Mesenchymal stem cell (in vitro differentiated cells and primary cell): ENCODE measurements around the gene WIPF2. TPM values are rescaled to one million over a fixed set of nuclear protein-coding genes. Genes with fewer than 3 reads are reported as not detected.
A peak's percentile ranks its signal among the peaks of the same experiment; 100 is the strongest.

ENCODE experiments used
- DNase-seq: peaks from one replicate; pipeline ENCODE4 v3.0.0-alpha.2; 2013
- H2AFZ ChIP-seq: one replicate; pipeline ENCODE4 v1.6.1; 2013; ENCODE audit warnings: low read depth, mild to moderate bottlenecking, control low read depth, inconsistent platforms, low read length, moderate library complexity
- H2AK5ac ChIP-seq: 2 replicates; pipeline ENCODE4 v1.6.1; 2013; ENCODE audit warnings: low read length, moderate library complexity, mild to moderate bottlenecking, inconsistent platforms; ENCODE audit not compliant: severe bottlenecking
- H2BK120ac ChIP-seq: one replicate; pipeline ENCODE4 v1.6.1; 2013; ENCODE audit warnings: low read depth, mild to moderate bottlenecking, inconsistent platforms, low read length, moderate library complexity
- H2BK12ac ChIP-seq, 2 experiments: one replicate each; pipeline ENCODE4 v1.6.1; 2013; ENCODE audit warnings: inconsistent platforms in 2 of 2, low read length in 2 of 2, mild to moderate bottlenecking in 2 of 2, moderate library complexity in 2 of 2, control low read depth in 1 of 2
- H2BK15ac ChIP-seq: one replicate; pipeline ENCODE4 v1.6.1; 2013; ENCODE audit warnings: mild to moderate bottlenecking, low read depth, inconsistent platforms; ENCODE audit not compliant: poor library complexity, severe bottlenecking
- H2BK5ac ChIP-seq: 2 replicates; pipeline ENCODE4 v1.6.1; 2013; ENCODE audit warnings: low read depth, mild to moderate bottlenecking, low read length, control low read depth, inconsistent platforms; ENCODE audit not compliant: poor library complexity, severe bottlenecking
- H3K14ac ChIP-seq, 2 experiments: one replicate each; pipeline ENCODE4 v1.6.1; 2013; ENCODE audit warnings: inconsistent platforms in 2 of 2, low read length in 2 of 2, control low read depth in 1 of 2, mild to moderate bottlenecking in 1 of 2, moderate library complexity in 1 of 2
- H3K18ac ChIP-seq, 2 experiments: one replicate each; pipeline ENCODE4 v1.6.1; 2013; ENCODE audit warnings: inconsistent platforms in 2 of 2, low read length in 2 of 2, control low read depth in 1 of 2, low read depth in 1 of 2, mild to moderate bottlenecking in 1 of 2
- H3K23ac ChIP-seq, 2 experiments: one replicate each; pipeline ENCODE4 v1.6.1; 2013; ENCODE audit warnings: inconsistent platforms in 2 of 2, low read length in 2 of 2, mild to moderate bottlenecking in 2 of 2, moderate library complexity in 2 of 2, control low read depth in 1 of 2
- H3K27ac ChIP-seq: 2 replicates; pipeline ENCODE4 v1.5.1; 2013; ENCODE audit warnings: mild to moderate bottlenecking, moderate library complexity, low read length, control low read depth, inconsistent platforms; ENCODE audit not compliant: poor library complexity, severe bottlenecking
- H3K27me3 ChIP-seq, 2 experiments: 2 replicates each; pipeline versions ENCODE4 v1.6.1 to v1.7.0; 2013; ENCODE audit warnings: low read length in 2 of 2, mild to moderate bottlenecking in 2 of 2, moderate library complexity in 2 of 2, control low read depth in 1 of 2, inconsistent platforms in 1 of 2; ENCODE audit not compliant: control insufficient read depth in 1 of 2, insufficient read depth in 1 of 2
- H3K36me3 ChIP-seq, 2 experiments: 2 replicates each; pipeline versions ENCODE4 v1.6.1 to v1.7.0; 2013; ENCODE audit warnings: low read length in 2 of 2, control low read depth in 1 of 2, inconsistent platforms in 1 of 2, low read depth in 1 of 2, mild to moderate bottlenecking in 1 of 2; ENCODE audit not compliant: insufficient read depth in 2 of 2, control insufficient read depth in 1 of 2
- H3K4ac ChIP-seq, 2 experiments: one replicate each; pipeline ENCODE4 v1.6.1; 2013; ENCODE audit warnings: inconsistent platforms in 2 of 2, low read length in 2 of 2, mild to moderate bottlenecking in 2 of 2, moderate library complexity in 2 of 2, control low read depth in 1 of 2, low read depth in 1 of 2
- H3K4me1 ChIP-seq: 2 replicates; pipeline ENCODE4 v1.6.1; 2013; ENCODE audit warnings: low read depth, low read length, control low read depth; ENCODE audit not compliant: control insufficient read depth, insufficient read depth
- H3K4me2 ChIP-seq: 2 replicates; pipeline ENCODE4 v1.6.1; 2013; ENCODE audit warnings: low read length, mild to moderate bottlenecking, inconsistent platforms; ENCODE audit not compliant: poor library complexity, severe bottlenecking
- H3K4me3 ChIP-seq, 2 experiments: 2 replicates each; pipeline versions ENCODE4 v1.5.1 to v1.7.0; 2013; ENCODE audit warnings: low read length in 2 of 2, mild to moderate bottlenecking in 2 of 2, control low read depth in 1 of 2, low read depth in 1 of 2; ENCODE audit not compliant: insufficient read depth in 1 of 2
- H3K79me1 ChIP-seq: replicated peaks from 2 replicates; pipeline ENCODE4 v1.6.1; 2013; ENCODE audit warnings: mild to moderate bottlenecking, control low read depth, low read length, inconsistent platforms; ENCODE audit not compliant: poor library complexity, severe bottlenecking
- H3K9ac ChIP-seq: 2 replicates; pipeline ENCODE4 v1.7.0; 2013; ENCODE audit warnings: mild to moderate bottlenecking, low read length, moderate library complexity
- H3K9me3 ChIP-seq: 2 replicates; pipeline ENCODE4 v1.7.0; 2013; ENCODE audit warnings: mild to moderate bottlenecking, low read length; ENCODE audit not compliant: control insufficient read depth
- H4K8ac ChIP-seq: one replicate; pipeline ENCODE4 v1.6.1; 2013; ENCODE audit warnings: inconsistent platforms, mild to moderate bottlenecking, low read length, moderate library complexity
- H4K91ac ChIP-seq: one replicate; pipeline ENCODE4 v1.6.1; 2013; ENCODE audit warnings: mild to moderate bottlenecking, low read length, inconsistent platforms
- WGBS: methylation state at CpG from one replicate; pipeline ENCODE4 v1.1.7; 2013; ENCODE audit warnings: mixed read lengths; 5-methylcytosine and 5-hydroxymethylcytosine counted together
- polyA plus RNA-seq, 2 experiments: library from polyadenylated mRNA; stranded (reverse); fragments of 200-250 nt; gene quantifications; one replicate each; pipeline ENCODE4 v1.2.3, GENCODE V29; 2013

The WIPF2 gene, protein sequence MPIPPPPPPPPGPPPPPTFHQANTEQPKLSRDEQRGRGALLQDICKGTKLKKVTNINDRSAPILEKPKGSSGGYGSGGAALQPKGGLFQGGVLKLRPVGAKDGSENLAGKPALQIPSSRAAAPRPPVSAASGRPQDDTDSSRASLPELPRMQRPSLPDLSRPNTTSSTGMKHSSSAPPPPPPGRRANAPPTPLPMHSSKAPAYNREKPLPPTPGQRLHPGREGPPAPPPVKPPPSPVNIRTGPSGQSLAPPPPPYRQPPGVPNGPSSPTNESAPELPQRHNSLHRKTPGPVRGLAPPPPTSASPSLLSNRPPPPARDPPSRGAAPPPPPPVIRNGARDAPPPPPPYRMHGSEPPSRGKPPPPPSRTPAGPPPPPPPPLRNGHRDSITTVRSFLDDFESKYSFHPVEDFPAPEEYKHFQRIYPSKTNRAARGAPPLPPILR
- polyA plus RNA-seq (2013, experiment 1 of 2), result 21.9 TPM
- 20.9 TPM for polyA plus RNA-seq (2013, experiment 2 of 2)

DNA sequence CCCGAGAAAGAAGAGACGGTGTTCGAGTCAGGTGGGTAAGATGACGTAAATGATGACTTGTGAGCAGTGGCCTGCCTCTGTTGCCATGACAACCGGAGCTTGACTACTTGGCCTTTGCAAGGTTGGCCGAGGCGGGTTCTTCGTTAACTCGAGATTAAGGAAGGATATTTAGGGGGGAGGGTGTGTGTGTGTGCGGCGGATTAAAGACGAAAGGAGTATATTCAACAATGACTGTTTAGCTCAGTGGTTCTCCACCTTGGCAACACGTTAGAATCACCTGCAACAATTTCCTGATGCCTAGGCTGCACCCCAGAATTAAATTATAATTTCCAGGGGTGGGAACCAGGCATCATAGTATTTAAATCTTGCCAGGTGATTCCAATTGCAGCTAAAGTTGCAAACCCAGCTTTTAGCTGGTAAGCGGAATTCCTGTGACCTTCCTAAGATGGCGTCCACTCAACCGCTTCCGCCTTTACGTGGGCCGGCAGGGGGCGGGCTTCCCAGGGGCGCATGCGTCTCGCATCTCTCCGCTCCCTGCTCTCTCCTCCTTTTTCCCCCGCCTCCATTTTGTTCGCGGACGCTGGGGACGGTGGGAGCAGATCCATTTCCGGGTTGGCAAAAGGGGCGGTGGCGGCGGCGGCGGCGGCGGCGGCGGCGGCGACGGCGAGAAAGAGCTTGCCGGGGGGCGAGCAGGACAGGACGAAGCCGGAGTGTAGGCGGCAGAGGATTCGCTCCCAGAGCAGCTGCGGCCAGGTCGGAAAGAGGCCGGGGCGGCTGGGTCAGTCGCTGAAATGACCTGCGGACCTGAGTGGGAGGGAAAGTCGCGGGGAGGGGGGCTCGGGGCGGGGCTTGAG is at the start of gene WIPF2:
Gene WIPF2, plus strand, starts transcription at position 565 of the 854 bp plus-strand sequence. CDS start 37,156 bp downstream, outside the sequence.
- Histone ChIP-seq H3K27me3 (no peaks in the 10 kb centered on the region), H3K4me3 (peak within 1 kb of the TSS; percentile 79 to 94), H2BK15ac (no peak within 1 kb of the TSS), H3K27ac (peak within 1 kb of the TSS; percentile 94), H2BK120ac (peak within 1 kb of the TSS; percentile 82), H3K4ac (peak within 1 kb of the TSS; percentile 55 to 78), H4K8ac (peak within 1 kb of the TSS; percentile 91), H3K79me1 (no peaks in the 10 kb centered on the region), H2BK12ac (peak within 1 kb of the TSS in 1 of 2 experiments; percentile 8), H3K4me1 (peaks cover 8% of the 10 kb centered on the region), H2AK5ac (peak within 1 kb of the TSS; percentile 33), H3K4me2 (peak within 1 kb of the TSS; percentile 89), H3K14ac (peak within 1 kb of the TSS in 1 of 2 experiments; percentile 5), H3K9ac (peak within 1 kb of the TSS; percentile 95), H3K23ac (peak within 1 kb of the TSS in 1 of 2 experiments; percentile 94), H2BK5ac (peak within 1 kb of the TSS; percentile 86), H4K91ac (peak within 1 kb of the TSS; percentile 92), H3K36me3 (peaks cover 0 to 3% of the 10 kb centered on the region in 2 experiments), H3K18ac (peak within 1 kb of the TSS; percentile 88), H3K9me3 (no peaks in the 10 kb centered on the region), H2AFZ (peak within 1 kb of the TSS; percentile 57)
- peak; percentile 97 for DNase-seq
- WGBS, result 2% methylated on average over 52 of the region's 59 CpGs

DNA sequence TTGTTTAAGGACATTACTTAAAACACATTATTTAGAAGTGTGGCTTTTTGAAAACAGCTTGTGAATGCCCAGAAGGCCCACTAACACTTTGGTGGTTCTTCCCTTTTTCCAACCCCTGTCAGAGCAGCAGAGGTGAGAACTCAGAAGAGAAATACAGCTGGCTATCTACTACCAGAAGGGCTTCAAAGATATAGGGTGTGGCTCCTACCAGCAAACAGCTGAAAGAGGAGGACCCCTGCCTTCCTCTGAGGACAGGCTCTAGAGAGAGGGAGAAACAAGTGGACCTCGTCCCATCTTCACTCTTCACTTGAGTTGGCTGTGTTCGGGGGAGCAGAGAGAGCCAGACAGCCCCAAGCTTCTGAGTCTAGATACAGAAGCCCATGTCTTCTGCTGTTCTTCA is 48.8 kb upstream of the WIPF2 start:
- Histone ChIP-seq H3K9me3 (no peaks in the 10 kb centered on the region), H3K4me3 (no peak overlapping the region), H3K18ac (no peak overlapping the region), H4K91ac (no peak overlapping the region), H3K27ac (no peak overlapping the region), H2BK120ac (no peak overlapping the region), H3K4me2 (no peak overlapping the region), H3K4ac (no peak overlapping the region), H2BK15ac (no peak overlapping the region), H3K79me1 (peaks cover 24% of the 10 kb centered on the region), H4K8ac (no peak overlapping the region), H2BK12ac (no peak overlapping the region), H2BK5ac (no peak overlapping the region), H3K4me1 (peaks cover 7% of the 10 kb centered on the region), H3K27me3 (no peaks in the 10 kb centered on the region), H2AK5ac (peak overlapping the region; percentile 22), H3K36me3 (peaks cover 65 to 90% of the 10 kb centered on the region in 2 experiments), H3K23ac (no peak overlapping the region), H2AFZ (no peak overlapping the region), H3K14ac (no peak overlapping the region), H3K9ac (no peak overlapping the region)
- 100% methylated on average over 2 of the region's 2 CpGs for WGBS
- DNase-seq, result no peak

DNA sequence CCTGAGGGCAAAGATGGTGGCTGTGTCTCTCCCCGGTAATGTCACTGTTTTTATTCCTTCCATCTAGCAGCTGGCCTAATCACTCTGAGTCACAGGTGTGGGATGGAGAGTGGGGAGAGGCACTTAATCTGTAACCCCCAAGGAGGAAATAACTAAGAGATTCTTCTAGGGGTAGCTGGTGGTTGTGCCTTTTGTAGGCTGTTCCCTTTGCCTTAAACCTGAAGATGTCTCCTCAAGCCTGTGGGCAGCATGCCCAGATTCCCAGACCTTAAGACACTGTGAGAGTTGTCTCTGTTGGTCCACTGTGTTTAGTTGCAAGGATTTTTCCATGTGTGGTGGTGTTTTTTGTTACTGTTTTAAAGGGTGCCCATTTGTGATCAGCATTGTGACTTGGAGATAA is 47.4 kb upstream of the WIPF2 start:
- Histone ChIP-seq H4K91ac (no peak overlapping the region), H2BK120ac (no peak overlapping the region), H3K18ac (no peak overlapping the region), H3K36me3 (peaks cover 67 to 88% of the 10 kb centered on the region in 2 experiments), H2BK12ac (no peak overlapping the region), H3K23ac (no peak overlapping the region), H3K9me3 (no peaks in the 10 kb centered on the region), H3K79me1 (peaks cover 24% of the 10 kb centered on the region), H3K27me3 (no peaks in the 10 kb centered on the region), H3K4me1 (peaks cover 10% of the 10 kb centered on the region), H2BK5ac (no peak overlapping the region), H3K4ac (no peak overlapping the region), H4K8ac (no peak overlapping the region), H3K4me3 (no peak overlapping the region), H3K4me2 (no peak overlapping the region), H3K9ac (peak overlapping the region; percentile 7), H3K14ac (no peak overlapping the region), H2BK15ac (no peak overlapping the region), H2AFZ (no peak overlapping the region), H2AK5ac (no peak overlapping the region), H3K27ac (no peak overlapping the region)
- DNase-seq, result no peak
- WGBS, result no CpG with 5 or more reads among the region's 1 CpG
